Activated CD4-positive, alpha-beta T cell treated with anti-CD3 and anti-CD28 coated beads for 24 hours (primary cell): ENCODE measurements around the gene SLC22A5.
"Not testable (repeated sequence)": the region's sequence is repeated elsewhere in the genome, so short reads cannot be mapped to it uniquely, and the experiment has no call there.

Experiments used
- DNase-seq, 2 donors: peaks; one replicate each; pipeline ENCODE4 v3.0.0-alpha.2; 2020; ENCODE audit warnings: low read depth in 2 of 2

The SLC22A5 gene

GRCh38 chr5:132387640-132388117 is 18.2 kb downstream of the SLC22A5 start:
- DNase-seq, result no peak

GRCh38 chr5:132388244-132389050 is 18.9 kb downstream of the SLC22A5 start:
- no peak for DNase-seq

GRCh38 chr5:132389051-132389331 is 19.5 kb downstream of the SLC22A5 start:
- DNase-seq, result no peak

- DNase-seq, result no peak
Measured at GRCh38 chr5:132389585-132390286, 20.2 kb downstream of the SLC22A5 start.

- DNase-seq, result no peak
Measured at GRCh38 chr5:132391247-132391646, 21.7 kb downstream of the SLC22A5 start.

- DNase-seq, result no peak
Measured at GRCh38 chr5:132391870-132392269, 22.4 kb downstream of the SLC22A5 start.

- DNase-seq, result no peak
Measured at GRCh38 chr5:132392411-132392810, 22.9 kb downstream of the SLC22A5 start.

- no peak for DNase-seq
Measured at GRCh38 chr5:132392978-132393825, 23.7 kb downstream of the SLC22A5 start.

- no peak for DNase-seq
Measured at GRCh38 chr5:132394667-132395259, 25.3 kb downstream of the SLC22A5 start.

- no peak for DNase-seq
Measured at GRCh38 chr5:132396589-132397031, 27.1 kb downstream of the SLC22A5 start.

- DNase-seq, result no peak
Measured at GRCh38 chr5:132397224-132397623, 27.7 kb downstream of the SLC22A5 start.

- DNase-seq, result not testable (repeated sequence)
Measured at GRCh38 chr5:132397936-132398675, 28.6 kb downstream of the SLC22A5 start.

GRCh38 chr5:132404041-132404440 is 34.5 kb downstream of the SLC22A5 start:
- not testable (repeated sequence) for DNase-seq

GRCh38 chr5:132405646-132406045 is 36.1 kb downstream of the SLC22A5 start:
- no peak for DNase-seq

GRCh38 chr5:132406144-132406783 is 36.8 kb downstream of the SLC22A5 start:
- no peak for DNase-seq

- no peak for DNase-seq
Measured at GRCh38 chr5:132407970-132408369, 38.5 kb downstream of the SLC22A5 start.

GRCh38 chr5:132408456-132408855 is 38.9 kb downstream of the SLC22A5 start:
- DNase-seq, result no peak

- DNase-seq, result no peak
Measured at GRCh38 chr5:132408965-132409364, 39.5 kb downstream of the SLC22A5 start.

GRCh38 chr5:132410451-132411303 is 41.2 kb downstream of the SLC22A5 start:
- DNase-seq, result peak; percentile 70 to 78
